Keratinocyte (primary cell): Measurements from ENCODE around the gene NRBF2. TPM values are rescaled to one million over a fixed set of nuclear protein-coding genes. Genes with fewer than 3 reads are reported as not detected.
A peak's percentile ranks its signal among the peaks of the same experiment; 100 is the strongest.

Source experiments
- DNase-seq: peaks from one replicate; pipeline ENCODE4 v3.0.0-alpha.2; 2011; ENCODE audit warnings: low read depth, missing footprints, low spot score
- FAIRE-seq: peaks from 2 replicates; lab custom pipeline; 2011; peaks lifted over from hg19 to GRCh38; lab: Jason Lieb, UNC
- H2AFZ ChIP-seq: 2 replicates; pipeline ENCODE4 v1.6.0; 2012; ENCODE audit warnings: low read length, control low read depth, inconsistent platforms; ENCODE audit not compliant: control insufficient read depth
- H3K27ac ChIP-seq: 2 replicates; pipeline ENCODE4 v1.5.1; 2011; ENCODE audit warnings: low read length; ENCODE audit not compliant: control insufficient read depth, insufficient read depth
- H3K27me3 ChIP-seq: 3 replicates; pipeline ENCODE4 v1.6.0; 2011; ENCODE audit warnings: low read length; ENCODE audit not compliant: control insufficient read depth, insufficient read depth; ENCODE audit errors: extremely low read depth
- H3K36me3 ChIP-seq, 2 experiments: 2 replicates in 1 of 2; 3 replicates in 1 of 2; pipeline ENCODE4 v1.5.1; 2011; ENCODE audit warnings: low read length in 2 of 2, mild to moderate bottlenecking in 1 of 2; ENCODE audit not compliant: control insufficient read depth in 2 of 2, insufficient read depth in 2 of 2; ENCODE audit errors: extremely low read depth in 1 of 2
- H3K4me1 ChIP-seq: 3 replicates; pipeline ENCODE4 v1.5.1; 2011; ENCODE audit warnings: low read length; ENCODE audit not compliant: control insufficient read depth, insufficient read depth; ENCODE audit errors: extremely low read depth
- H3K4me2 ChIP-seq: 3 replicates; pipeline ENCODE4 v1.6.0; 2011; ENCODE audit warnings: low read depth, low read length; ENCODE audit not compliant: control insufficient read depth, insufficient read depth; ENCODE audit errors: extremely low read depth
- H3K4me3 ChIP-seq, 3 experiments: fragments of 200-600 bp in 1 of 3; sonication (generic) in 1 of 3; 2 replicates in 2 of 3; 3 replicates in 1 of 3; pipeline ENCODE4 v1.5.1; 2011 to 2016; ENCODE audit warnings: low read length in 3 of 3, mild to moderate bottlenecking in 3 of 3, control low read depth in 2 of 3, inconsistent platforms in 1 of 3, low read depth in 1 of 3, mixed read lengths in 1 of 3, mixed run types in 1 of 3, moderate library complexity in 1 of 3; ENCODE audit not compliant: control insufficient read depth in 2 of 3, insufficient read depth in 2 of 3; ENCODE audit errors: extremely low read depth in 1 of 3
- H3K79me2 ChIP-seq: 2 replicates; pipeline ENCODE4 v1.6.0; 2012; ENCODE audit warnings: low read length; ENCODE audit not compliant: control insufficient read depth, insufficient read depth
- H3K9ac ChIP-seq: 3 replicates; pipeline ENCODE4 v1.6.0; 2011; ENCODE audit warnings: low read length; ENCODE audit not compliant: control insufficient read depth, insufficient read depth; ENCODE audit errors: extremely low read depth
- H3K9me1 ChIP-seq: 3 replicates; pipeline ENCODE4 v1.6.0; 2011; ENCODE audit warnings: low read length; ENCODE audit not compliant: control insufficient read depth, insufficient read depth; ENCODE audit errors: extremely low read depth
- H3K9me3 ChIP-seq: 2 replicates; pipeline ENCODE4 v1.5.1; 2012; ENCODE audit warnings: low read depth, low read length; ENCODE audit not compliant: control insufficient read depth
- H4K20me1 ChIP-seq: 3 replicates; pipeline ENCODE4 v1.6.0; 2011; ENCODE audit warnings: low read length; ENCODE audit not compliant: control insufficient read depth, insufficient read depth; ENCODE audit errors: extremely low read depth
- CTCF ChIP-seq, 3 experiments: IDR thresholded peaks in 1 of 3; conservative IDR thresholded peaks in 1 of 3; optimal IDR thresholded peaks in 1 of 3; 2 replicates in 2 of 3; 3 replicates in 1 of 3; pipeline versions ENCODE3 to v1.5.1; 2011; ENCODE audit warnings: low read length in 3 of 3, mild to moderate bottlenecking in 3 of 3, moderate library complexity in 2 of 3, control low read depth in 1 of 3, inconsistent platforms in 1 of 3; ENCODE audit not compliant: insufficient read depth in 2 of 3; ENCODE audit errors: extremely low read depth in 1 of 3
- EZH2 ChIP-seq: IDR thresholded peaks from one replicate; pipeline ENCODE4 v1.6.1; 2012; ENCODE audit warnings: inconsistent platforms, mild to moderate bottlenecking, low read length, moderate library complexity
- dilution Hi-C: fragments of 300-500 bp; cut with MboI; formaldehyde crosslinking; loops from one replicate; pipeline ENCODE4 v1.7.0; 2020; ENCODE audit warnings: low sequenced_read_pairs; ENCODE audit not compliant: extremely low pct_ligation_motif_present
- polyA plus RNA-seq, 5 experiments: library from polyadenylated mRNA; depleted of rRNA in 3 of 5; stranded (reverse) in 3 of 5; stranded (forward) in 1 of 5; unstranded in 1 of 5; fragments of >200 nt; gene quantifications; 1 replicate in 1 of 5; 2 replicates in 3 of 5; 3 replicates in 1 of 5; pipeline versions ENCODE4 v1.2.1 to v1.2.3, GENCODE V29; 2011 to 2012; ENCODE audit warnings: missing spikeins in 2 of 5, low read depth in 1 of 5, low replicate concordance in 1 of 5

The NRBF2 gene
- polyA plus RNA-seq, 1 donor (not counting 4 experiments of a cell fraction or from before 2014, with no cell fraction given), result 31.1 TPM

- Histone ChIP-seq H3K9ac (peak overlapping the region; percentile 97), H3K4me2 (peak overlapping the region; percentile 87), H3K4me3 (peak overlapping the region; percentile 69 to 88 (median 86)), H3K27ac (peak overlapping the region; percentile 86), H4K20me1 (peaks cover 2% of the 10 kb centered on the region), H3K27me3 (no peaks in the 10 kb centered on the region), H3K9me1 (no peaks in the 10 kb centered on the region), H3K36me3 (no peaks in the 10 kb centered on the region), H3K79me2 (peaks cover 54% of the 10 kb centered on the region), H2AFZ (peak overlapping the region; percentile 7), H3K4me1 (peaks cover 6% of the 10 kb centered on the region), H3K9me3 (no peaks in the 10 kb centered on the region)
- DNase-seq (no peak), FAIRE-seq (no peak)
- dilution Hi-C loops, result no loop called here
- no peak for TF ChIP-seq CTCF (optimal IDR thresholded peaks at IDR 0.05 in 1 of 3, IDR thresholded peaks at IDR 0.05 in 1 of 3, conservative IDR thresholded peaks at IDR 0.05 in 1 of 3; ENCODE audit: extremely low read depth in 1 of 3, insufficient read depth in 2 of 3, low read length in 3 of 3)
- no peak for TF ChIP-seq EZH2
Observed at GRCh38 chr10:63133821-63134557, 861 bp downstream of the NRBF2 start.

- dilution Hi-C loops, result no loop called here
- no peak for DNase-seq
- H3K79me2 ChIP-seq, result peaks cover 87% of the 10 kb centered on the region
- TF ChIP-seq CTCF (optimal IDR thresholded peaks at IDR 0.05 in 1 of 3, IDR thresholded peaks at IDR 0.05 in 1 of 3, conservative IDR thresholded peaks at IDR 0.05 in 1 of 3; ENCODE audit: extremely low read depth in 1 of 3, insufficient read depth in 2 of 3, low read length in 3 of 3) (no peak), EZH2 (no peak)
- peaks cover 2% of the 10 kb centered on the region for H4K20me1 ChIP-seq
- no peak for FAIRE-seq
- no peak overlapping the region for H3K27ac ChIP-seq
- H3K9me3 ChIP-seq, result no peaks in the 10 kb centered on the region
- H3K9me1 ChIP-seq, result no peaks in the 10 kb centered on the region
- no peaks in the 10 kb centered on the region for H3K27me3 ChIP-seq
- no peak overlapping the region for H3K4me3 ChIP-seq
- H3K4me1 ChIP-seq, result peaks cover 6% of the 10 kb centered on the region
- no peak overlapping the region for H3K9ac ChIP-seq
- H2AFZ ChIP-seq, result no peak overlapping the region
- H3K4me2 ChIP-seq, result no peak overlapping the region
- H3K36me3 ChIP-seq, result peaks cover 0 to 2% of the 10 kb centered on the region in 2 experiments
Observed at GRCh38 chr10:63137306-63137705, 4.2 kb downstream of the NRBF2 start.
